ENCODE results near the gene CRYBB1.
A peak's percentile ranks its signal among the peaks of the same experiment; 100 is the strongest.

Gene CRYBB1

GRCh38 chr22:26617271-26618199 is at the start of gene CRYBB1:
Gene CRYBB1, minus strand, starts transcription at chr22:26618027. Its CDS starts 1,708 bp downstream, at chr22:26616319.
- peak; percentile 11 to 76 for DNase-seq

- DNase-seq: no peak
These were observed 49.3 kb upstream of the CRYBB1 start for GRCh38 chr22:26667140-26667539.

GRCh38 chr22:26665813-26666231 is 48.0 kb upstream of the CRYBB1 start:
- DNase-seq: no peak

GRCh38 chr22:26663374-26663923 is 45.6 kb upstream of the CRYBB1 start:
- no peak for DNase-seq

- DNase-seq: no peak
These were observed 44.3 kb upstream of the CRYBB1 start for GRCh38 chr22:26662160-26662559.

GRCh38 chr22:26660961-26661578 is 43.2 kb upstream of the CRYBB1 start:
- DNase-seq: no peak

GRCh38 chr22:26660356-26660755 is 42.5 kb upstream of the CRYBB1 start:
- no peak for DNase-seq

GRCh38 chr22:26658671-26659478 is 41.0 kb upstream of the CRYBB1 start:
- peak; percentile 35 to 82 for DNase-seq

GRCh38 chr22:26658161-26658560 is 40.3 kb upstream of the CRYBB1 start:
- DNase-seq: no peak

GRCh38 chr22:26656891-26657851 is 39.3 kb upstream of the CRYBB1 start, which contains the start of gene MIAT:
Gene MIAT, plus strand, starts transcription at chr22:26657588.
- peak in 1 of 2 donors; percentile 7 for DNase-seq

- DNase-seq: no peak
These were observed 34.0 kb upstream of the CRYBB1 start for GRCh38 chr22:26651815-26652214.

GRCh38 chr22:26650722-26651421 is 33.0 kb upstream of the CRYBB1 start:
- no peak for DNase-seq

GRCh38 chr22:26648528-26649388 is 30.9 kb upstream of the CRYBB1 start:
- DNase-seq: peak in 1 of 2 donors; percentile 51

GRCh38 chr22:26648011-26648497 is 30.2 kb upstream of the CRYBB1 start:
- DNase-seq: peak in 1 of 2 donors; percentile 23

- no peak for DNase-seq
These were observed 28.3 kb upstream of the CRYBB1 start for GRCh38 chr22:26646158-26646557.

GRCh38 chr22:26643418-26644100 is 25.7 kb upstream of the CRYBB1 start:
- DNase-seq: no peak

- DNase-seq: peak in 1 of 2 donors; percentile 9
These were observed 24.9 kb upstream of the CRYBB1 start for GRCh38 chr22:26642465-26643417.

GRCh38 chr22:26636296-26636695 is 18.5 kb upstream of the CRYBB1 start:
- no peak for DNase-seq

All from bone marrow (tissue), 2 donors.